GM23338 (cell line): ENCODE measurements around the gene LUZP2. TPM values are rescaled to one million over a fixed set of nuclear protein-coding genes. Genes with fewer than 3 reads are reported as not detected.

Source experiments
- ATAC-seq: fragments of 200-7000 bp; cut with Tn5 transposase; 3 replicates; pipeline ENCODE4 v1.9.1; 2020
- DNase-seq: peaks from one replicate; pipeline ENCODE4 v3.0.0-alpha.2; 2015; ENCODE audit warnings: low spot score
- H2AFZ ChIP-seq: fragments of 200-600 bp; sonication (generic); 2 replicates; pipeline ENCODE4 v1.8.0; 2016; ENCODE audit warnings: antibody characterized with exemption, mild to moderate bottlenecking, moderate library complexity
- H3F3A ChIP-seq: fragments of 200-600 bp; sonication (generic); replicated peaks from 2 replicates; pipeline ENCODE4 v1.8.0; 2017; ENCODE audit warnings: antibody characterized with exemption, mixed run types, low read depth
- H3K27ac ChIP-seq: fragments of 200-600 bp; sonication (generic); 2 replicates; pipeline ENCODE4 v1.6.1; 2016; ENCODE audit warnings: low read depth
- H3K27me3 ChIP-seq: fragments of 200-600 bp; sonication (generic); 2 replicates; pipeline ENCODE4 v1.8.0; 2016; ENCODE audit warnings: mild to moderate bottlenecking, mixed run types, moderate library complexity; ENCODE audit not compliant: insufficient read depth
- H3K36me3 ChIP-seq: fragments of 200-600 bp; sonication (generic); 2 replicates; pipeline ENCODE4 v1.8.0; 2016; ENCODE audit warnings: mild to moderate bottlenecking; ENCODE audit not compliant: insufficient read depth
- H3K4me1 ChIP-seq: fragments of 200-600 bp; sonication (generic); 2 replicates; pipeline ENCODE4 v1.8.0; 2016; ENCODE audit warnings: mild to moderate bottlenecking, moderate library complexity; ENCODE audit not compliant: insufficient read depth
- H3K4me2 ChIP-seq: fragments of 200-600 bp; sonication (generic); 2 replicates; pipeline ENCODE4 v1.7.1; 2017; ENCODE audit warnings: mixed run types
- H3K4me3 ChIP-seq: fragments of 200-600 bp; sonication (generic); 2 replicates; pipeline ENCODE4 v1.6.1; 2016; ENCODE audit warnings: mixed run types
- H3K79me2 ChIP-seq: fragments of 200-600 bp; sonication (generic); replicated peaks from 2 replicates; pipeline ENCODE4 v1.8.0; 2017; ENCODE audit warnings: mild to moderate bottlenecking; ENCODE audit not compliant: insufficient read depth
- H3K9me2 ChIP-seq: fragments of 200-600 bp; sonication (generic); 2 replicates; pipeline ENCODE4 v1.8.0; 2017; ENCODE audit not compliant: insufficient read depth
- H4K20me1 ChIP-seq: fragments of 200-600 bp; sonication (generic); replicated peaks from 2 replicates; pipeline ENCODE4 v1.8.0; 2017; ENCODE audit warnings: mild to moderate bottlenecking; ENCODE audit not compliant: insufficient read depth
- H3K27ac Mint-ChIP-seq: 2 replicates; pipeline ENCODE4 v1.8.0; 2020; ENCODE audit warnings: inconsistent platforms, mild to moderate bottlenecking, moderate library complexity, mixed read lengths
- H3K27me3 Mint-ChIP-seq: 3 replicates; pipeline ENCODE4 v1.8.0; 2022; ENCODE audit warnings: low read depth, mild to moderate bottlenecking, moderate library complexity, mixed read lengths, inconsistent platforms; ENCODE audit not compliant: insufficient read depth, poor library complexity
- H3K36me3 Mint-ChIP-seq: 3 replicates; pipeline ENCODE4 v1.8.0; 2021; ENCODE audit warnings: low read depth, mild to moderate bottlenecking, inconsistent platforms, moderate library complexity, mixed read lengths
- H3K4me1 Mint-ChIP-seq: 3 replicates; pipeline ENCODE4 v1.8.0; 2020; ENCODE audit warnings: mild to moderate bottlenecking, inconsistent platforms, mixed read lengths
- H3K4me3 Mint-ChIP-seq: 3 replicates; pipeline ENCODE4 v1.8.0; 2021; ENCODE audit warnings: moderate library complexity, mild to moderate bottlenecking, inconsistent platforms, mixed read lengths
- H3K9me3 Mint-ChIP-seq: 3 replicates; pipeline ENCODE4 v1.8.0; 2020; ENCODE audit warnings: moderate library complexity, mild to moderate bottlenecking, inconsistent platforms, mixed read lengths
- CREB1 ChIP-seq: fragments of 250-450 bp; sonication (Bioruptor Pico); IDR thresholded peaks from 2 replicates; pipeline ENCODE4 v1.5.0; 2020; ENCODE audit warnings: low read depth, mild to moderate bottlenecking, moderate library complexity
- EZH2 ChIP-seq: fragments of 200-600 bp; sonication (generic); IDR thresholded peaks from one replicate; pipeline ENCODE4 v1.8.0; 2017; ENCODE audit warnings: antibody characterized with exemption, mild to moderate bottlenecking, low read depth; ENCODE audit not compliant: unreplicated experiment
- EZH2phosphoT487 ChIP-seq: fragments of 200-600 bp; sonication (generic); IDR thresholded peaks from one replicate; pipeline ENCODE4 v1.8.1; 2018; ENCODE audit warnings: antibody characterized with exemption; ENCODE audit not compliant: unreplicated experiment
- JUNB ChIP-seq: IDR thresholded peaks from one replicate; pipeline ENCODE4 v1.6.1; 2016; ENCODE audit warnings: antibody characterized with exemption; ENCODE audit not compliant: unreplicated experiment
- NANOG ChIP-seq: IDR thresholded peaks from 2 replicates; pipeline ENCODE4 v1.6.1; 2016; ENCODE audit warnings: antibody characterized with exemption, borderline replicate concordance
- POLR2AphosphoS5 ChIP-seq: IDR thresholded peaks from 2 replicates; pipeline ENCODE4 v1.6.1; 2016; ENCODE audit warnings: antibody characterized with exemption, low read depth
- STAT1 ChIP-seq: IDR thresholded peaks from one replicate; pipeline ENCODE4 v1.6.1; 2016; ENCODE audit warnings: antibody characterized with exemption; ENCODE audit not compliant: unreplicated experiment
- ZNF114 ChIP-seq: fragments of 250-450 bp; sonication (Bioruptor Pico); IDR thresholded peaks from 2 replicates; pipeline ENCODE4 v1.5.0; 2020; ENCODE audit warnings: mild to moderate bottlenecking, moderate library complexity
- ZNF331 ChIP-seq: fragments of 250-450 bp; sonication (Bioruptor Pico); IDR thresholded peaks from 2 replicates; pipeline ENCODE4 v1.5.0; 2020; ENCODE audit warnings: low read depth, mild to moderate bottlenecking, moderate library complexity
- polyA plus RNA-seq: library from polyadenylated mRNA; unstranded; fragments of >200 nt; fragmentation: Nextera tagmentation; extraction: Ambion mirVana; gene quantifications from 2 replicates; pipeline ENCODE4 v1.2.1, GENCODE V29; 2016
- total RNA-seq: library from RNA; depleted of rRNA; stranded (reverse); fragments of >200 nt; shearing (Covaris generic); gene quantifications from 2 replicates; pipeline ENCODE4 v1.2.3, GENCODE V29; 2014
- TF ChIP-seq, protein P1 (sequence below), 2 experiments: fragments of 200-600 bp in 1 of 2; sonication (generic) in 1 of 2; conservative IDR thresholded peaks; 2 replicates each; pipeline versions ENCODE4 v1.5.1 to v1.6.1; 2016 to 2017; ENCODE audit warnings: antibody characterized with exemption in 2 of 2, low read depth in 2 of 2, mild to moderate bottlenecking in 2 of 2, moderate library complexity in 1 of 2
- TF ChIP-seq, protein P2 (sequence below): IDR thresholded peaks from one replicate; pipeline ENCODE4 v1.6.1; 2018; ENCODE audit warnings: antibody characterized with exemption; ENCODE audit not compliant: unreplicated experiment
- TF ChIP-seq, protein P3 (sequence below): IDR thresholded peaks from 2 replicates; pipeline ENCODE4 v1.6.1; 2016; ENCODE audit warnings: antibody characterized with exemption
- TF ChIP-seq, protein P4 (sequence below): fragments of 250-450 bp; sonication (Bioruptor Pico); IDR thresholded peaks from 2 replicates; pipeline ENCODE4 v1.5.0; 2020; ENCODE audit warnings: mild to moderate bottlenecking, moderate library complexity

LUZP2 gene
- total and polyA plus RNA-seq, 2 experiments from 2014 or later, result 2.0 to 9.2 TPM

DNA sequence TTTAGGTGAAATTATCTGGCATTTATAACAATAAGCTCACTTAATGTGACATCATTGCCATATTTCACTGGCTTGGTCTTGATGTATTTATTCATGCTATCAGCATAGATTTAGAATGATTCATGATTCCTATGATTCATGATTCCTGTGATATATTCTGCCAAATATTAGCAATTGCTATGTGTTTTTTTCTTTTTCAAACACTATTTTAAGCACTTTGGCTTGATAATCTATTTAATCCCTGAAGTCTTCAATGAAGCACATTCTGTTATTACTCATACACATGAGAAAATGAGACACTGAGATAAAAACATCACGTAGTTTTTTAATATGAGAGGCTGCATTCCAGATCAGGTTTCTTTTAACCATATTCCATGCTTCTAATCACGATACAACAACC is 78.5 kb downstream of the LUZP2 start:
- no peak overlapping the region for H3K27ac ChIP-seq
- no peaks in the 10 kb centered on the region for H4K20me1 ChIP-seq
- no peak for DNase-seq
- H3K27me3 ChIP-seq, result no peaks in the 10 kb centered on the region
- H3K4me3 ChIP-seq, result no peak overlapping the region
- H3K27ac Mint-ChIP-seq, result no peak overlapping the region
- no peaks in the 10 kb centered on the region for H3K79me2 ChIP-seq
- H3K27me3 Mint-ChIP-seq, result no peaks in the 10 kb centered on the region
- no peak for TF ChIP-seq CREB1 (CRISPR knock-in tag)
- TF ChIP-seq, protein P1, sequence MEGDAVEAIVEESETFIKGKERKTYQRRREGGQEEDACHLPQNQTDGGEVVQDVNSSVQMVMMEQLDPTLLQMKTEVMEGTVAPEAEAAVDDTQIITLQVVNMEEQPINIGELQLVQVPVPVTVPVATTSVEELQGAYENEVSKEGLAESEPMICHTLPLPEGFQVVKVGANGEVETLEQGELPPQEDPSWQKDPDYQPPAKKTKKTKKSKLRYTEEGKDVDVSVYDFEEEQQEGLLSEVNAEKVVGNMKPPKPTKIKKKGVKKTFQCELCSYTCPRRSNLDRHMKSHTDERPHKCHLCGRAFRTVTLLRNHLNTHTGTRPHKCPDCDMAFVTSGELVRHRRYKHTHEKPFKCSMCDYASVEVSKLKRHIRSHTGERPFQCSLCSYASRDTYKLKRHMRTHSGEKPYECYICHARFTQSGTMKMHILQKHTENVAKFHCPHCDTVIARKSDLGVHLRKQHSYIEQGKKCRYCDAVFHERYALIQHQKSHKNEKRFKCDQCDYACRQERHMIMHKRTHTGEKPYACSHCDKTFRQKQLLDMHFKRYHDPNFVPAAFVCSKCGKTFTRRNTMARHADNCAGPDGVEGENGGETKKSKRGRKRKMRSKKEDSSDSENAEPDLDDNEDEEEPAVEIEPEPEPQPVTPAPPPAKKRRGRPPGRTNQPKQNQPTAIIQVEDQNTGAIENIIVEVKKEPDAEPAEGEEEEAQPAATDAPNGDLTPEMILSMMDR (conservative IDR thresholded peaks at IDR 0.05; ENCODE audit: low read depth in 2 of 2), result no peak
- no peak for TF ChIP-seq STAT1
- TF ChIP-seq, protein P2, sequence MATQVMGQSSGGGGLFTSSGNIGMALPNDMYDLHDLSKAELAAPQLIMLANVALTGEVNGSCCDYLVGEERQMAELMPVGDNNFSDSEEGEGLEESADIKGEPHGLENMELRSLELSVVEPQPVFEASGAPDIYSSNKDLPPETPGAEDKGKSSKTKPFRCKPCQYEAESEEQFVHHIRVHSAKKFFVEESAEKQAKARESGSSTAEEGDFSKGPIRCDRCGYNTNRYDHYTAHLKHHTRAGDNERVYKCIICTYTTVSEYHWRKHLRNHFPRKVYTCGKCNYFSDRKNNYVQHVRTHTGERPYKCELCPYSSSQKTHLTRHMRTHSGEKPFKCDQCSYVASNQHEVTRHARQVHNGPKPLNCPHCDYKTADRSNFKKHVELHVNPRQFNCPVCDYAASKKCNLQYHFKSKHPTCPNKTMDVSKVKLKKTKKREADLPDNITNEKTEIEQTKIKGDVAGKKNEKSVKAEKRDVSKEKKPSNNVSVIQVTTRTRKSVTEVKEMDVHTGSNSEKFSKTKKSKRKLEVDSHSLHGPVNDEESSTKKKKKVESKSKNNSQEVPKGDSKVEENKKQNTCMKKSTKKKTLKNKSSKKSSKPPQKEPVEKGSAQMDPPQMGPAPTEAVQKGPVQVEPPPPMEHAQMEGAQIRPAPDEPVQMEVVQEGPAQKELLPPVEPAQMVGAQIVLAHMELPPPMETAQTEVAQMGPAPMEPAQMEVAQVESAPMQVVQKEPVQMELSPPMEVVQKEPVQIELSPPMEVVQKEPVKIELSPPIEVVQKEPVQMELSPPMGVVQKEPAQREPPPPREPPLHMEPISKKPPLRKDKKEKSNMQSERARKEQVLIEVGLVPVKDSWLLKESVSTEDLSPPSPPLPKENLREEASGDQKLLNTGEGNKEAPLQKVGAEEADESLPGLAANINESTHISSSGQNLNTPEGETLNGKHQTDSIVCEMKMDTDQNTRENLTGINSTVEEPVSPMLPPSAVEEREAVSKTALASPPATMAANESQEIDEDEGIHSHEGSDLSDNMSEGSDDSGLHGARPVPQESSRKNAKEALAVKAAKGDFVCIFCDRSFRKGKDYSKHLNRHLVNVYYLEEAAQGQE, result no peak
- no peak for TF ChIP-seq EZH2phosphoT487
- no peak for TF ChIP-seq JUNB
- TF ChIP-seq POLR2AphosphoS5, result no peak
- no peak for TF ChIP-seq ZNF331 (CRISPR knock-in tag)
- no peak for TF ChIP-seq EZH2
- no peak for TF ChIP-seq NANOG
- TF ChIP-seq, protein P3, sequence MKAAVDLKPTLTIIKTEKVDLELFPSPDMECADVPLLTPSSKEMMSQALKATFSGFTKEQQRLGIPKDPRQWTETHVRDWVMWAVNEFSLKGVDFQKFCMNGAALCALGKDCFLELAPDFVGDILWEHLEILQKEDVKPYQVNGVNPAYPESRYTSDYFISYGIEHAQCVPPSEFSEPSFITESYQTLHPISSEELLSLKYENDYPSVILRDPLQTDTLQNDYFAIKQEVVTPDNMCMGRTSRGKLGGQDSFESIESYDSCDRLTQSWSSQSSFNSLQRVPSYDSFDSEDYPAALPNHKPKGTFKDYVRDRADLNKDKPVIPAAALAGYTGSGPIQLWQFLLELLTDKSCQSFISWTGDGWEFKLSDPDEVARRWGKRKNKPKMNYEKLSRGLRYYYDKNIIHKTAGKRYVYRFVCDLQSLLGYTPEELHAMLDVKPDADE, result no peak
- TF ChIP-seq, protein P4, sequence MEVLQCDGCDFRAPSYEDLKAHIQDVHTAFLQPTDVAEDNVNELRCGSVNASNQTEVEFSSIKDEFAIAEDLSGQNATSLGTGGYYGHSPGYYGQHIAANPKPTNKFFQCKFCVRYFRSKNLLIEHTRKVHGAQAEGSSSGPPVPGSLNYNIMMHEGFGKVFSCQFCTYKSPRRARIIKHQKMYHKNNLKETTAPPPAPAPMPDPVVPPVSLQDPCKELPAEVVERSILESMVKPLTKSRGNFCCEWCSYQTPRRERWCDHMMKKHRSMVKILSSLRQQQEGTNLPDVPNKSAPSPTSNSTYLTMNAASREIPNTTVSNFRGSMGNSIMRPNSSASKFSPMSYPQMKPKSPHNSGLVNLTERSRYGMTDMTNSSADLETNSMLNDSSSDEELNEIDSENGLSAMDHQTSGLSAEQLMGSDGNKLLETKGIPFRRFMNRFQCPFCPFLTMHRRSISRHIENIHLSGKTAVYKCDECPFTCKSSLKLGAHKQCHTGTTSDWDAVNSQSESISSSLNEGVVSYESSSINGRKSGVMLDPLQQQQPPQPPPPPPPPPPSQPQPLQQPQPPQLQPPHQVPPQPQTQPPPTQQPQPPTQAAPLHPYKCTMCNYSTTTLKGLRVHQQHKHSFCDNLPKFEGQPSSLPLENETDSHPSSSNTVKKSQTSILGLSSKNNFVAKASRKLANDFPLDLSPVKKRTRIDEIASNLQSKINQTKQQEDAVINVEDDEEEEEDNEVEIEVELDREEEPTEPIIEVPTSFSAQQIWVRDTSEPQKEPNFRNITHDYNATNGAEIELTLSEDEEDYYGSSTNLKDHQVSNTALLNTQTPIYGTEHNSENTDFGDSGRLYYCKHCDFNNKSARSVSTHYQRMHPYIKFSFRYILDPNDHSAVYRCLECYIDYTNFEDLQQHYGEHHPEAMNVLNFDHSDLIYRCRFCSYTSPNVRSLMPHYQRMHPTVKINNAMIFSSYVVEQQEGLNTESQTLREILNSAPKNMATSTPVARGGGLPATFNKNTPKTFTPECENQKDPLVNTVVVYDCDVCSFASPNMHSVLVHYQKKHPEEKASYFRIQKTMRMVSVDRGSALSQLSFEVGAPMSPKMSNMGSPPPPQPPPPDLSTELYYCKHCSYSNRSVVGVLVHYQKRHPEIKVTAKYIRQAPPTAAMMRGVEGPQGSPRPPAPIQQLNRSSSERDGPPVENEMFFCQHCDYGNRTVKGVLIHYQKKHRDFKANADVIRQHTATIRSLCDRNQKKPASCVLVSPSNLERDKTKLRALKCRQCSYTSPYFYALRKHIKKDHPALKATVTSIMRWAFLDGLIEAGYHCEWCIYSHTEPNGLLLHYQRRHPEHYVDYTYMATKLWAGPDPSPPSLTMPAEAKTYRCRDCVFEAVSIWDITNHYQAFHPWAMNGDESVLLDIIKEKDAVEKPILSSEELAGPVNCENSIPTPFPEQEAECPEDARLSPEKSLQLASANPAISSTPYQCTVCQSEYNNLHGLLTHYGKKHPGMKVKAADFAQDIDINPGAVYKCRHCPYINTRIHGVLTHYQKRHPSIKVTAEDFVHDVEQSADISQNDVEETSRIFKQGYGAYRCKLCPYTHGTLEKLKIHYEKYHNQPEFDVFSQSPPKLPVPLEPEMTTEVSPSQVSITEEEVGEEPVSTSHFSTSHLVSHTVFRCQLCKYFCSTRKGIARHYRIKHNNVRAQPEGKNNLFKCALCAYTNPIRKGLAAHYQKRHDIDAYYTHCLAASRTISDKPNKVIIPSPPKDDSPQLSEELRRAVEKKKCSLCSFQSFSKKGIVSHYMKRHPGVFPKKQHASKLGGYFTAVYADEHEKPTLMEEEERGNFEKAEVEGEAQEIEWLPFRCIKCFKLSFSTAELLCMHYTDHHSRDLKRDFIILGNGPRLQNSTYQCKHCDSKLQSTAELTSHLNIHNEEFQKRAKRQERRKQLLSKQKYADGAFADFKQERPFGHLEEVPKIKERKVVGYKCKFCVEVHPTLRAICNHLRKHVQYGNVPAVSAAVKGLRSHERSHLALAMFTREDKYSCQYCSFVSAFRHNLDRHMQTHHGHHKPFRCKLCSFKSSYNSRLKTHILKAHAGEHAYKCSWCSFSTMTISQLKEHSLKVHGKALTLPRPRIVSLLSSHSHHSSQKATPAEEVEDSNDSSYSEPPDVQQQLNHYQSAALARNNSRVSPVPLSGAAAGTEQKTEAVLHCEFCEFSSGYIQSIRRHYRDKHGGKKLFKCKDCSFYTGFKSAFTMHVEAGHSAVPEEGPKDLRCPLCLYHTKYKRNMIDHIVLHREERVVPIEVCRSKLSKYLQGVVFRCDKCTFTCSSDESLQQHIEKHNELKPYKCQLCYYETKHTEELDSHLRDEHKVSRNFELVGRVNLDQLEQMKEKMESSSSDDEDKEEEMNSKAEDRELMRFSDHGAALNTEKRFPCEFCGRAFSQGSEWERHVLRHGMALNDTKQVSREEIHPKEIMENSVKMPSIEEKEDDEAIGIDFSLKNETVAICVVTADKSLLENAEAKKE, result no peak
- no peak for TF ChIP-seq ZNF114 (CRISPR knock-in tag)
- no peak overlapping the region for H3K4me2 ChIP-seq
- H3F3A ChIP-seq, result no peaks in the 10 kb centered on the region
- no peak for ATAC-seq
- H3K9me2 ChIP-seq, result no peaks in the 10 kb centered on the region
- H2AFZ ChIP-seq, result no peak overlapping the region
- no peaks in the 10 kb centered on the region for H3K36me3 ChIP-seq
- no peaks in the 10 kb centered on the region for H3K4me1 ChIP-seq
- no peaks in the 10 kb centered on the region for H3K36me3 Mint-ChIP-seq
- peaks cover 5% of the 10 kb centered on the region; the same call in 2 of the 3 replicates for H3K4me1 Mint-ChIP-seq
- no peaks in the 10 kb centered on the region for H3K9me3 Mint-ChIP-seq
- H3K4me3 Mint-ChIP-seq, result no peak overlapping the region
